HCT116 (cell line): ENCODE results near the gene RALGAPA1. TPM values are rescaled to one million over a fixed set of nuclear protein-coding genes. Genes with fewer than 3 reads are reported as not detected.
"Not testable (repeated sequence)": the region's sequence is repeated elsewhere in the genome, so short reads cannot be mapped to it uniquely, and the experiment has no call there.

ENCODE experiments used
- ATAC-seq: fragments of 200-7000 bp; cut with Tn5 transposase; 2 replicates; pipeline ENCODE4 v1.9.1; 2020; ENCODE audit warnings: mild to moderate bottlenecking, moderate library complexity
- BruUV-seq: library from RNA; stranded (reverse); fragments of 400-500 nt; replicated peaks from 2 replicates; lab custom pipeline; 2021; lab: Mats Ljungman, UMichigan
- CTCF ChIA-PET: fragments of 300-600 bp; sonication (Branson Sonifier 250); formaldehyde crosslinking; loops from one replicate; lab custom pipeline; 2021; ENCODE audit warnings: antibody characterized with exemption; lab: Charles Lee
- POLR2A ChIA-PET: fragments of 300-600, 350-600 bp; sonication (Branson Sonifier 250); formaldehyde crosslinking; loops from one replicate; lab custom pipeline; 2021; ENCODE audit warnings: antibody characterized with exemption; lab: Charles Lee
- RAD21 ChIA-PET, 2 experiments: fragments of 300-600 bp; sonication (Branson Sonifier 250); formaldehyde crosslinking; loops; one replicate each; lab custom pipeline; 2023; ENCODE audit warnings: low total read pairs in 2 of 2; ENCODE audit not compliant: uncharacterized antibody in 2 of 2, unreplicated experiment in 2 of 2, low non-redundant PET in 1 of 2; lab: Charles Lee
- DNase-seq: peaks from one replicate; pipeline ENCODE4 v3.0.0-alpha.2; 2010; ENCODE audit warnings: low read depth, low spot score
- H2AFZ ChIP-seq: fragments of 200-600 bp; shearing (Covaris generic), sonication (generic); 2 replicates; pipeline ENCODE4 v1.6.1; 2017; ENCODE audit warnings: low read depth, mixed run types, mixed read lengths, antibody characterized with exemption, low read length; ENCODE audit not compliant: poor library complexity, severe bottlenecking
- H3K27ac ChIP-seq: 2 replicates; pipeline ENCODE4 v1.5.1; 2012; ENCODE audit warnings: low read depth, low read length
- H3K27me3 ChIP-seq: fragments of 200-600 bp; sonication (generic); 2 replicates; pipeline ENCODE4 v1.6.1; 2016; ENCODE audit warnings: mixed run types, low read length, mixed read lengths; ENCODE audit not compliant: insufficient read depth
- H3K36me3 ChIP-seq, 2 experiments: fragments of 200-500 bp in 1 of 2; fragments of 200-600 bp in 1 of 2; sonication (Bioruptor generic) in 1 of 2; sonication (generic) in 1 of 2; 2 replicates each; pipeline versions ENCODE4 v1.5.1 to v1.6.1; 2014 to 2016; ENCODE audit warnings: low read length in 2 of 2, inconsistent platforms in 1 of 2, mixed read lengths in 1 of 2, mixed run types in 1 of 2; ENCODE audit not compliant: insufficient read depth in 2 of 2, control insufficient read depth in 1 of 2
- H3K4me1 ChIP-seq, 2 experiments: fragments of 200-600 bp in 1 of 2; sonication (generic) in 1 of 2; 2 replicates each; pipeline versions ENCODE4 v1.5.1 to v1.6.1; 2012 to 2017; ENCODE audit warnings: low read length in 2 of 2, inconsistent platforms in 1 of 2, mild to moderate bottlenecking in 1 of 2, mixed read lengths in 1 of 2, mixed run types in 1 of 2, moderate library complexity in 1 of 2; ENCODE audit not compliant: insufficient read depth in 2 of 2, control insufficient read depth in 1 of 2
- H3K4me2 ChIP-seq: fragments of 200-600 bp; sonication (generic); 2 replicates; pipeline ENCODE4 v1.6.1; 2017; ENCODE audit warnings: mixed run types, low read length, mixed read lengths
- H3K4me3 ChIP-seq, 2 experiments: fragments of 200-600 bp in 1 of 2; sonication (generic) in 1 of 2; replicated peaks in 1 of 2; 2 replicates each; pipeline ENCODE4 v1.5.1; 2011 to 2016; ENCODE audit warnings: low read length in 2 of 2, control low read depth in 1 of 2, low read depth in 1 of 2, mild to moderate bottlenecking in 1 of 2, mixed read lengths in 1 of 2, mixed run types in 1 of 2
- H3K79me2 ChIP-seq: fragments of 200-600 bp; sonication (generic); 2 replicates; pipeline ENCODE4 v1.6.1; 2017; ENCODE audit warnings: mild to moderate bottlenecking, mixed run types, low read length, moderate library complexity, mixed read lengths; ENCODE audit not compliant: insufficient read depth
- H3K9ac ChIP-seq: fragments of 200-600 bp; sonication (generic); 2 replicates; pipeline ENCODE4 v1.6.1; 2016; ENCODE audit warnings: low read length, mixed read lengths
- H3K9me2 ChIP-seq: fragments of 200-600 bp; sonication (generic), shearing (Covaris generic); 2 replicates; pipeline ENCODE4 v1.6.1; 2017; ENCODE audit warnings: mixed run types, mild to moderate bottlenecking, moderate library complexity; ENCODE audit not compliant: insufficient read depth
- H3K9me3 ChIP-seq, 2 experiments: fragments of 200-500 bp in 1 of 2; fragments of 200-600 bp in 1 of 2; sonication (Bioruptor generic) in 1 of 2; sonication (generic) in 1 of 2; 2 replicates each; pipeline ENCODE4 v1.6.1; 2014 to 2017; ENCODE audit warnings: low read length in 2 of 2, mixed read lengths in 2 of 2, inconsistent platforms in 1 of 2, low read depth in 1 of 2, mild to moderate bottlenecking in 1 of 2, mixed run types in 1 of 2, moderate library complexity in 1 of 2; ENCODE audit not compliant: control insufficient read depth in 1 of 2, insufficient read depth in 1 of 2
- H4K20me1 ChIP-seq: fragments of 200-600 bp; sonication (generic), shearing (Covaris generic); 2 replicates; pipeline ENCODE4 v1.6.1; 2017; ENCODE audit warnings: mixed run types, mild to moderate bottlenecking, moderate library complexity; ENCODE audit not compliant: insufficient read depth
- CEBPB ChIP-seq: IDR thresholded peaks from 2 replicates; pipeline ENCODE4 v1.6.1; 2012; ENCODE audit warnings: low read depth
- EGR1 ChIP-seq: IDR thresholded peaks from 2 replicates; pipeline ENCODE4 v1.6.1; 2012; ENCODE audit warnings: low read depth
- ELF1 ChIP-seq: IDR thresholded peaks from 2 replicates; pipeline ENCODE4 v1.6.1; 2012; ENCODE audit warnings: low read depth, borderline replicate concordance
- EZH2phosphoT487 ChIP-seq: fragments of 200-600 bp; IDR thresholded peaks from 2 replicates; pipeline ENCODE4 v1.6.1; 2018; ENCODE audit warnings: antibody characterized with exemption, borderline replicate concordance
- JUND ChIP-seq: IDR thresholded peaks from 2 replicates; pipeline ENCODE4 v1.6.1; 2012
- POLR2A ChIP-seq: IDR thresholded peaks from 2 replicates; pipeline ENCODE4 v1.7.0; 2011; ENCODE audit warnings: borderline replicate concordance; ENCODE audit not compliant: insufficient read depth, insufficient read length; ENCODE audit errors: extremely low read depth
- SP1 ChIP-seq: IDR thresholded peaks from 2 replicates; pipeline ENCODE4 v1.6.1; 2012; ENCODE audit warnings: low read depth
- SRF ChIP-seq: IDR thresholded peaks from 2 replicates; pipeline ENCODE4 v1.6.1; 2012; ENCODE audit warnings: low read depth
- TCF7L2 ChIP-seq: IDR thresholded peaks from 2 replicates; pipeline ENCODE4 v1.7.0; 2011; ENCODE audit warnings: borderline replicate concordance, inconsistent platforms; ENCODE audit not compliant: insufficient read depth, insufficient read length; ENCODE audit errors: extremely low read depth
- YY1 ChIP-seq: IDR thresholded peaks from 2 replicates; pipeline ENCODE4 v1.6.1; 2011; ENCODE audit warnings: low read length, low read depth, moderate library complexity, mild to moderate bottlenecking; ENCODE audit not compliant: insufficient replicate concordance; ENCODE audit errors: extremely low read depth
- ZFX ChIP-seq: fragments of 450-650 bp; IDR thresholded peaks from 2 replicates; pipeline ENCODE4 v1.6.1; 2017
- ZNF274 ChIP-seq: fragments of 200-500 bp; sonication (Bioruptor generic); IDR thresholded peaks from 2 replicates; pipeline ENCODE4 v1.6.1; 2014; ENCODE audit warnings: mild to moderate bottlenecking, low read depth, low read length, inconsistent platforms
- intact Hi-C: fragments of 100-400 bp; cut with micrococcal nuclease; formaldehyde crosslinking; loops from 2 replicates; pipeline ENCODE4 v1.10.0; 2022
- total RNA-seq: library from RNA; stranded (reverse); gene quantifications from one replicate; pipeline ENCODE4 v1.2.1, GENCODE V29; 2021; ENCODE audit not compliant: unreplicated experiment
- TF ChIP-seq, protein P1 (sequence below): IDR thresholded peaks from 2 replicates; pipeline ENCODE4 v1.6.1; 2012
- TF ChIP-seq, protein P2 (sequence below): IDR thresholded peaks from 2 replicates; pipeline ENCODE4 v1.6.1; 2012
- TF ChIP-seq, protein P3 (sequence below), 3 experiments: fragments of 200-600 bp in 1 of 3; sonication (generic) in 1 of 3; IDR thresholded peaks in 2 of 3; conservative IDR thresholded peaks in 1 of 3; 2 replicates each; pipeline ENCODE4 v1.5.1; 2012 to 2017; ENCODE audit warnings: low read depth in 2 of 3, low read length in 2 of 3, antibody characterized with exemption in 1 of 3, borderline replicate concordance in 1 of 3, control low read depth in 1 of 3, mild to moderate bottlenecking in 1 of 3, mixed read lengths in 1 of 3, mixed run types in 1 of 3, moderate library complexity in 1 of 3; ENCODE audit not compliant: insufficient read depth in 1 of 3
- TF ChIP-seq, protein P4 (sequence below): IDR thresholded peaks from 2 replicates; pipeline ENCODE4 v1.6.1; 2011; ENCODE audit warnings: mild to moderate bottlenecking, low read length, moderate library complexity; ENCODE audit not compliant: insufficient replicate concordance; ENCODE audit errors: extremely low read depth

RALGAPA1 gene
- total RNA-seq, 1 experiment from 2014 or later, result 29.3 TPM

DNA sequence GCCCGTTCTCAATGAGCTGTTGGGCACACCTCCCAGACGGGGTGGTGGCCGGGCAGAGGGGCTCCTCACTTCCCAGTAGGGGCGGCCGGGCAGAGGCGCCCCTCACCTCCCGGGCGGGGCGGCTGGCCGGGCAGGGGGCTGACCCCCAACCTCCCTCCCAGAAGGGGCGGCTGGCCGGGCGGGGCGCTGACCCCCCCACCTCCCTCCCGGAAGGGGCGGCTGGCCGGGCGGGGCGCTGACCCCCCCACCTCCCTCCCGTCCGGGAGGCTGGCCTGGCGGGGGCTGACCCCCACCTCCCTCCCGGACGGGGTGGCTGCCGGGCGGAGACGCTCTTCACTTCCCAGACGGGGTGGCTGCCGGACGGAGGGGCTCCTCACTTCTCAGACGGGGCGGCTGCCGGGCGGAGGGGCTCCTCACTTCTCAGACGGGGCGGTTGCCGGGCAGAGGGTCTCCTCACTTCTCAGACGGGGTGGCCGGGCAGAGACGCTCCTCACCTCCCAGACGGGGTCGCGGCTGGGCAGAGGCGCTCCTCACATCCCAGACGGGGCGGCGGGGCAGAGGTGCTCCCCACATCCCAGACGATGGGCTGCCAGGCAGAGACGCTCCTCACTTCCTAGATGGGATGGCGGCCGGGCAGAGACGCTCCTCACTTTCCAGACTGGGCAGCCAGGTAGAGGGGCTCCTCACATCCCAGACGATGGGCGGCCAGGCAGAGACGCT lies 15.5 kb upstream of the RALGAPA1 start:
- H3K4me2 ChIP-seq, H3K9me3 ChIP-seq, H3K79me2 ChIP-seq, H3K36me3 ChIP-seq, DNase-seq, CTCF ChIA-PET, RAD21 ChIA-PET, ATAC-seq, H4K20me1 ChIP-seq, intact Hi-C loops, BruUV-seq, H3K27me3 ChIP-seq, H3K9me2 ChIP-seq, POLR2A ChIA-PET, H3K9ac ChIP-seq, H3K27ac ChIP-seq, H3K4me3 ChIP-seq, H2AFZ ChIP-seq: not testable (repeated sequence)
- H3K4me1 ChIP-seq, result peaks cover 4 to 20% of the 10 kb centered on the region in 2 experiments

DNA sequence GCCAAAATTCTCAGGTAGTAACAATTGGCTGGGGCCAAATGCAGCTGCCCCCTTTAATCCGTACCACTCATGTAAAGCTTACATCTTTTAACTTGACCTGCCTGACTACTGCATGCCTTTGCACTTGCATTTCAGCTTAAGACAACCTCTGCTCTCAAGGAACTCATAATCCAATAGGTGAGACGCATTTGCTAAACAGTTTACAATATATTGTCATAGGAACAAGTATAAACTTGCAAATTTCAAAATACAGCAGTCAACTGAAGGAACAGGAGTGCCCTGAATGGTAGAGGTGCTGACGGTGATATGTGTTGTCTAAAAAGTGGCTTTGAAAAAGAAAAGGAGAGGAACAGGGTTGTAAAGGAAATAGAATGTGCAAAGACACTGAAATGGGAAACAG lies 13.4 kb upstream of the RALGAPA1 start:
- DNase-seq, result no peak
- Histone ChIP-seq H3K9me2 (no peaks in the 10 kb centered on the region), H3K36me3 (no peaks in the 10 kb centered on the region), H3K4me2 (no peak overlapping the region), H3K27ac (no peak overlapping the region), H3K4me1 (peaks cover 3 to 16% of the 10 kb centered on the region in 2 experiments), H4K20me1 (no peaks in the 10 kb centered on the region), H3K79me2 (no peaks in the 10 kb centered on the region), H3K27me3 (no peaks in the 10 kb centered on the region), H3K9ac (no peak overlapping the region), H2AFZ (no peak overlapping the region), H3K4me3 (no peak overlapping the region), H3K9me3 (no peaks in the 10 kb centered on the region)
- no peak for ATAC-seq
- intact Hi-C loops, result no loop called here
- RAD21 ChIA-PET, result no interaction called here
- CTCF ChIA-PET, result interaction anchor here (0.6 to 1.7 kb wide), 4 partner anchors 12 to 384 kb away, joined by 3 to 4 read pairs (median 3); no protein-coding TSS in a partner anchor
- BruUV-seq, result no TSS peak
- TF ChIP-seq JUND (no peak), EZH2phosphoT487 (no peak), CEBPB (no peak), ZNF274 (no peak), YY1 (no peak), TCF7L2 (no peak), ELF1 (no peak), SRF (no peak), POLR2A (no peak), ZFX (no peak), EGR1 (no peak), SP1 (no peak)
- TF ChIP-seq, protein P1, sequence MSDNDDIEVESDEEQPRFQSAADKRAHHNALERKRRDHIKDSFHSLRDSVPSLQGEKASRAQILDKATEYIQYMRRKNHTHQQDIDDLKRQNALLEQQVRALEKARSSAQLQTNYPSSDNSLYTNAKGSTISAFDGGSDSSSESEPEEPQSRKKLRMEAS, result no peak
- TF ChIP-seq, protein P2, sequence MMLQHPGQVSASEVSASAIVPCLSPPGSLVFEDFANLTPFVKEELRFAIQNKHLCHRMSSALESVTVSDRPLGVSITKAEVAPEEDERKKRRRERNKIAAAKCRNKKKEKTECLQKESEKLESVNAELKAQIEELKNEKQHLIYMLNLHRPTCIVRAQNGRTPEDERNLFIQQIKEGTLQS, result no peak
- TF ChIP-seq, protein P3, sequence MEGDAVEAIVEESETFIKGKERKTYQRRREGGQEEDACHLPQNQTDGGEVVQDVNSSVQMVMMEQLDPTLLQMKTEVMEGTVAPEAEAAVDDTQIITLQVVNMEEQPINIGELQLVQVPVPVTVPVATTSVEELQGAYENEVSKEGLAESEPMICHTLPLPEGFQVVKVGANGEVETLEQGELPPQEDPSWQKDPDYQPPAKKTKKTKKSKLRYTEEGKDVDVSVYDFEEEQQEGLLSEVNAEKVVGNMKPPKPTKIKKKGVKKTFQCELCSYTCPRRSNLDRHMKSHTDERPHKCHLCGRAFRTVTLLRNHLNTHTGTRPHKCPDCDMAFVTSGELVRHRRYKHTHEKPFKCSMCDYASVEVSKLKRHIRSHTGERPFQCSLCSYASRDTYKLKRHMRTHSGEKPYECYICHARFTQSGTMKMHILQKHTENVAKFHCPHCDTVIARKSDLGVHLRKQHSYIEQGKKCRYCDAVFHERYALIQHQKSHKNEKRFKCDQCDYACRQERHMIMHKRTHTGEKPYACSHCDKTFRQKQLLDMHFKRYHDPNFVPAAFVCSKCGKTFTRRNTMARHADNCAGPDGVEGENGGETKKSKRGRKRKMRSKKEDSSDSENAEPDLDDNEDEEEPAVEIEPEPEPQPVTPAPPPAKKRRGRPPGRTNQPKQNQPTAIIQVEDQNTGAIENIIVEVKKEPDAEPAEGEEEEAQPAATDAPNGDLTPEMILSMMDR (IDR thresholded peaks at IDR 0.05 in 2 of 3, conservative IDR thresholded peaks at IDR 0.05 in 1 of 3; ENCODE audit: borderline replicate concordance in 1 of 3, insufficient read depth in 1 of 3, low read depth in 2 of 3, low read length in 2 of 3), result no peak
- TF ChIP-seq, protein P4, sequence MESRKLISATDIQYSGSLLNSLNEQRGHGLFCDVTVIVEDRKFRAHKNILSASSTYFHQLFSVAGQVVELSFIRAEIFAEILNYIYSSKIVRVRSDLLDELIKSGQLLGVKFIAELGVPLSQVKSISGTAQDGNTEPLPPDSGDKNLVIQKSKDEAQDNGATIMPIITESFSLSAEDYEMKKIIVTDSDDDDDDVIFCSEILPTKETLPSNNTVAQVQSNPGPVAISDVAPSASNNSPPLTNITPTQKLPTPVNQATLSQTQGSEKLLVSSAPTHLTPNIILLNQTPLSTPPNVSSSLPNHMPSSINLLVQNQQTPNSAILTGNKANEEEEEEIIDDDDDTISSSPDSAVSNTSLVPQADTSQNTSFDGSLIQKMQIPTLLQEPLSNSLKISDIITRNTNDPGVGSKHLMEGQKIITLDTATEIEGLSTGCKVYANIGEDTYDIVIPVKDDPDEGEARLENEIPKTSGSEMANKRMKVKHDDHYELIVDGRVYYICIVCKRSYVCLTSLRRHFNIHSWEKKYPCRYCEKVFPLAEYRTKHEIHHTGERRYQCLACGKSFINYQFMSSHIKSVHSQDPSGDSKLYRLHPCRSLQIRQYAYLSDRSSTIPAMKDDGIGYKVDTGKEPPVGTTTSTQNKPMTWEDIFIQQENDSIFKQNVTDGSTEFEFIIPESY, result no peak
- POLR2A ChIA-PET, result no interaction called here
